Endothelial cell of umbilical vein (primary cell): Measurements from ENCODE around the gene ELL2. TPM values are rescaled to one million over a fixed set of nuclear protein-coding genes. Genes with fewer than 3 reads are reported as not detected.

Experiments
- BruUV-seq: library from RNA; stranded (reverse); fragments of 400-500 nt; replicated peaks from 2 replicates; lab custom pipeline; 2021; lab: Mats Ljungman, UMichigan
- CTCF ChIA-PET: fragments of 300-600, 350-600 bp; sonication (Branson Sonifier 250); formaldehyde crosslinking; loops from one replicate; lab custom pipeline; 2021; ENCODE audit warnings: antibody characterized with exemption, inconsistent platforms; lab: Charles Lee
- POLR2A ChIA-PET: fragments of 300-600, 350-600 bp; sonication (Branson Sonifier 250); formaldehyde crosslinking; loops from one replicate; lab custom pipeline; 2021; ENCODE audit warnings: antibody characterized with exemption, inconsistent platforms; lab: Charles Lee
- DNase-seq: peaks from one replicate; pipeline ENCODE4 v3.0.0-alpha.2; 2011; ENCODE audit warnings: low read depth, low spot score
- FAIRE-seq: peaks from 2 replicates; lab custom pipeline; 2011; peaks lifted over from hg19 to GRCh38; lab: Jason Lieb, UNC
- H2AFZ ChIP-seq: 2 replicates; pipeline ENCODE4 v1.6.0; 2012; ENCODE audit warnings: low read depth, low read length, control low read depth, inconsistent platforms
- H3K27ac ChIP-seq: 2 replicates; pipeline ENCODE4 v1.5.1; 2011; ENCODE audit warnings: low read depth, mild to moderate bottlenecking, control low read depth, low read length, moderate library complexity; ENCODE audit not compliant: insufficient read depth
- H3K27me3 ChIP-seq, 2 experiments: 2 replicates each; pipeline versions ENCODE4 v1.6.0 to v1.6.1; 2011; ENCODE audit warnings: low read length in 2 of 2, mixed read lengths in 1 of 2; ENCODE audit not compliant: control insufficient read depth in 2 of 2, insufficient read depth in 2 of 2
- H3K36me3 ChIP-seq, 2 experiments: 2 replicates in 1 of 2; 3 replicates in 1 of 2; pipeline ENCODE4 v1.5.1; 2011; ENCODE audit warnings: low read length in 2 of 2, mild to moderate bottlenecking in 1 of 2, moderate library complexity in 1 of 2; ENCODE audit not compliant: control insufficient read depth in 2 of 2, insufficient read depth in 2 of 2; ENCODE audit errors: extremely low read depth in 1 of 2
- H3K4me1 ChIP-seq: 3 replicates; pipeline ENCODE4 v1.5.1; 2011; ENCODE audit warnings: mild to moderate bottlenecking, low read length; ENCODE audit not compliant: control insufficient read depth, insufficient read depth; ENCODE audit errors: extremely low read depth
- H3K4me2 ChIP-seq: 2 replicates; pipeline ENCODE4 v1.6.1; 2011; ENCODE audit warnings: low read length, control low read depth, mixed read lengths; ENCODE audit not compliant: insufficient read depth
- H3K4me3 ChIP-seq, 3 experiments: fragments of 200-600 bp in 1 of 3; sonication (generic), shearing (Covaris generic) in 1 of 3; replicated peaks in 1 of 3; 2 replicates each; pipeline ENCODE4 v1.5.1; 2011 to 2016; ENCODE audit warnings: control low read depth in 3 of 3, low read length in 3 of 3, mild to moderate bottlenecking in 2 of 3, inconsistent platforms in 1 of 3, low read depth in 1 of 3, moderate library complexity in 1 of 3; ENCODE audit not compliant: insufficient read depth in 1 of 3
- H3K79me2 ChIP-seq: 2 replicates; pipeline ENCODE4 v1.6.0; 2012; ENCODE audit warnings: low read length, inconsistent platforms; ENCODE audit not compliant: control insufficient read depth, insufficient read depth
- H3K9ac ChIP-seq: replicated peaks from 2 replicates; pipeline ENCODE3; 2011; ENCODE audit warnings: low read length, control low read depth; ENCODE audit not compliant: insufficient read depth; ENCODE audit errors: extremely low read depth
- H3K9me1 ChIP-seq: replicated peaks from 3 replicates; pipeline ENCODE4 v1.6.0; 2011; ENCODE audit warnings: mild to moderate bottlenecking, low read length; ENCODE audit not compliant: control insufficient read depth, insufficient read depth; ENCODE audit errors: extremely low read depth
- H3K9me3 ChIP-seq: replicated peaks from 2 replicates; pipeline ENCODE4 v1.5.1; 2012; ENCODE audit warnings: low read length, inconsistent platforms; ENCODE audit not compliant: control insufficient read depth, insufficient read depth
- H4K20me1 ChIP-seq: replicated peaks from 2 replicates; pipeline ENCODE3; 2011; ENCODE audit warnings: mild to moderate bottlenecking, low read length; ENCODE audit not compliant: control insufficient read depth, insufficient read depth; ENCODE audit errors: extremely low read depth
- CTCF ChIP-seq, 2 donors: IDR thresholded peaks; 1 replicate in 1 of 2; 2 replicates in 1 of 2; pipeline ENCODE4 v1.5.1; 2011; ENCODE audit warnings: low read length in 2 of 2, mild to moderate bottlenecking in 2 of 2, moderate library complexity in 2 of 2, control low read depth in 1 of 2, inconsistent platforms in 1 of 2, low read depth in 1 of 2; ENCODE audit not compliant: insufficient read depth in 1 of 2; ENCODE audit errors: extremely low read depth in 1 of 2
- EZH2 ChIP-seq: IDR thresholded peaks from 2 replicates; pipeline ENCODE4 v1.6.1; 2012; ENCODE audit warnings: borderline replicate concordance, low read depth, mild to moderate bottlenecking, moderate library complexity, low read length, inconsistent platforms; ENCODE audit not compliant: severe bottlenecking
- GATA2 ChIP-seq: IDR thresholded peaks from 2 replicates; pipeline ENCODE4 v1.7.0; 2011; ENCODE audit warnings: low read depth, mild to moderate bottlenecking, moderate library complexity, mixed read lengths, low read length; ENCODE audit not compliant: insufficient read length, insufficient read depth
- JUN ChIP-seq: IDR thresholded peaks from 2 replicates; pipeline ENCODE4 v1.6.1; 2011; ENCODE audit warnings: borderline replicate concordance, low read depth; ENCODE audit not compliant: insufficient read length, insufficient read depth
- MYC ChIP-seq: IDR thresholded peaks from one replicate; pipeline ENCODE4 v1.6.1; 2011; ENCODE audit warnings: mild to moderate bottlenecking, low read depth, low read length
- POLR2A ChIP-seq: IDR thresholded peaks from 2 replicates; pipeline ENCODE4 v1.6.1; 2012; ENCODE audit warnings: low read depth, mild to moderate bottlenecking, control low read depth, low read length
- POLR2AphosphoS5 ChIP-seq: IDR thresholded peaks from 2 replicates; pipeline ENCODE4 v1.6.1; 2012; ENCODE audit warnings: low read depth, mild to moderate bottlenecking, control low read depth, low read length, moderate library complexity; ENCODE audit not compliant: insufficient read depth
- dilution Hi-C: fragments of 300-500 bp; cut with MboI; formaldehyde crosslinking; loops from one replicate; pipeline ENCODE4 v1.15.0; 2019; ENCODE audit warnings: low sequenced_read_pairs; ENCODE audit not compliant: extremely low pct_ligation_motif_present
- intact Hi-C: fragments of 100-400 bp; cut with micrococcal nuclease; formaldehyde crosslinking; loops from one replicate; pipeline ENCODE4 v1.10.0; 2022
- polyA plus RNA-seq, 4 experiments: library from polyadenylated mRNA; depleted of rRNA in 3 of 4; stranded (reverse) in 3 of 4; unstranded in 1 of 4; fragments of >200 nt; gene quantifications; 2 replicates each; pipeline versions ENCODE4 v1.2.1 to v1.2.3, GENCODE V29; 2011 to 2012; ENCODE audit warnings: missing spikeins in 1 of 4
- total RNA-seq: library from RNA; stranded (reverse); gene quantifications from 2 replicates; pipeline ENCODE4 v1.2.3, GENCODE V29; 2021
- TF ChIP-seq, protein P1 (sequence below): IDR thresholded peaks from 2 replicates; pipeline ENCODE4 v1.6.1; 2011; ENCODE audit not compliant: insufficient read depth, insufficient read length

ELL2 gene
- total and polyA plus RNA-seq, 2 donors (not counting 3 experiments of a cell fraction or from before 2014, with no cell fraction given) = 6.8 to 26.0 TPM

- POLR2A ChIA-PET = no interaction called here
- no peaks in the 10 kb centered on the region for H4K20me1 ChIP-seq
- no peaks in the 10 kb centered on the region for H3K79me2 ChIP-seq
- DNase-seq (no peak), FAIRE-seq (no peak)
- H3K27me3 ChIP-seq = no peaks in the 10 kb centered on the region
- CTCF ChIA-PET = interaction anchor here (1.0 kb wide), 1 partner anchor 18 kb away, joined by 3 read pairs; no protein-coding TSS in a partner anchor
- no peak overlapping the region for H3K9ac ChIP-seq
- no peaks in the 10 kb centered on the region for H3K9me3 ChIP-seq
- H2AFZ ChIP-seq = no peak overlapping the region
- TF ChIP-seq, protein P1, sequence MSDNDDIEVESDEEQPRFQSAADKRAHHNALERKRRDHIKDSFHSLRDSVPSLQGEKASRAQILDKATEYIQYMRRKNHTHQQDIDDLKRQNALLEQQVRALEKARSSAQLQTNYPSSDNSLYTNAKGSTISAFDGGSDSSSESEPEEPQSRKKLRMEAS = no peak
- TF ChIP-seq EZH2 (no peak), MYC (no peak), POLR2A (no peak), POLR2AphosphoS5 (no peak), CTCF (IDR thresholded peaks at IDR 0.05; ENCODE audit: extremely low read depth in 1 of 2, insufficient read depth in 1 of 2, low read depth in 1 of 2, low read length in 2 of 2) (no peak), GATA2 (no peak), JUN (no peak)
- no peak overlapping the region for H3K27ac ChIP-seq
- no TSS peak for BruUV-seq
- no peak overlapping the region for H3K4me3 ChIP-seq
- no peak overlapping the region for H3K4me2 ChIP-seq
- intact Hi-C loops (no loop called here), dilution Hi-C loops (loop anchor here (25.0 kb wide), 1 partner anchor 367 kb away; no protein-coding TSS in a partner anchor)
- no peaks in the 10 kb centered on the region for H3K9me1 ChIP-seq
- H3K4me1 ChIP-seq = peaks cover 7% of the 10 kb centered on the region
- no peaks in the 10 kb centered on the region for H3K36me3 ChIP-seq
Measured at GRCh38 chr5:95970359-95970704, 8.7 kb upstream of the ELL2 start.
